NT2/D1 (cell line): ENCODE results near the gene FANCD2OS.

Experiments used
- SUZ12 ChIP-seq: IDR thresholded peaks from 2 replicates; pipeline ENCODE4 v1.6.1; 2011; ENCODE audit not compliant: insufficient read length, insufficient read depth; ENCODE audit errors: extremely low read depth
- YY1 ChIP-seq: IDR thresholded peaks from 2 replicates; pipeline ENCODE4 v1.6.1; 2011; ENCODE audit not compliant: insufficient read length, insufficient read depth
- ZNF274 ChIP-seq: IDR thresholded peaks from 2 replicates; pipeline ENCODE4 v1.6.1; 2011; ENCODE audit warnings: mild to moderate bottlenecking, low read depth, low read length

DNA sequence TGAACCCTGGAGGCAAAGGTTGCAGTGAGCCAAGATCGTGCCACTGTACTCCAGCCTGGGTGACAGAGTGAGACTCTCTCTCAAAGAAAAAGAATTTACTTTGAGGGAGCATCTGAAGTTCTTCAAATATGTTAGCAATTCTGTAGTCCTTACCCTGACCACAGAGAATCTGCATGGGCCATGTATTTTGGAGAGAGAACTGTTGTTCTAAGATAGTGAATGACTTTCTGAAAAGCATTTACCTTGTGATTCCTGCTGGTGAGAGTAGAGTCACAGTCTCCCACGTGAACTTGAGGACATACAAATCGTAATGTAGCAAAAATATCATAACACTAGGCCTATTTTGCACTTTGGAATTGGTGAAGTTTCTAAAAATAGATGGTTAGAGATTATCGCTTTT lies 11.3 kb upstream of the FANCD2OS start:
- TF ChIP-seq ZNF274 (no peak), YY1 (no peak), SUZ12 (no peak)
